Dermis microvascular lymphatic vessel endothelial cell (primary cell): ENCODE measurements around the gene MTCL3.

Experiments used
- DNase-seq, 2 donors: peaks; one replicate each; pipeline versions ENCODE4 v3.0.0 to v3.0.0-alpha.2; 2010; ENCODE audit warnings: low read depth in 2 of 2

Gene MTCL3

DNA sequence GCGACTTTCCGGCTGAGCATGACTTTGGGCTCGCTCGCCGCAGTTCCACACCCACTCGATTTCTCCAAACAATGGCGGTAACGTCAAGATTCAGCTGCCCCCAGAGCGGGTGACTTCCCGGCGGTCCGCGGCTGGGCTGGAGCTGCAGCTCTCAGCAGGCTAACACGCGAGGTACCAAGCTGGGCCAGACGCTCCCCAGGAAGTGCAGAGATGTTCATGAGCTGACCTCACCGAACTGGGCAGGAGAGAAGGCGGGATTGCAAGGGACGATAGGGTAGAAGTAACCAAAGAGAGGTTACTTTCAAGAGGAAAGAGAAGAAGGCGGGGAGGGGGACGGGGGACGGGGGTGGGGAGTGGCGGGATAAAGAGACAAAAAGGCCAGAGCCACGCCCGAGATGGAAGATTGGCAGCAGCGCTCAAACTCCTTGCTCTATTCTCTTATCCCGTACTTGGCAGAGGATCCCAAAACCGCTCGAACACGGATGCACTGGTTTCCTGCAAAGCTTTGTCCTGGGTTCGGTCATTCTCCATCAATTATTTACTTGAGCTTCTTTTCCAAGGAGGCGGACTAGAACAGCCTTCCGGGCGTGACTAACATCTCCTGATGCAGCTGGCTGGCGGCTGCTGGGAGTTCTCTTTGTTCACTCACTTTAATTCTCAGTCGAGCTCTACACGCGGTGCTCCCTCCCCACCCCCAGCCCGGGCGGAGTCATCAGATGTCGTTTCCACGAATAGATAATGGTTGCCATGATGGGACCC lies at the start of gene MTCL3:
MTCL3 (minus strand) TSS at position 626 of the 759 bp plus-strand sequence.
- DNase-seq = peak in 1 of 2 donors; percentile 4

DNA sequence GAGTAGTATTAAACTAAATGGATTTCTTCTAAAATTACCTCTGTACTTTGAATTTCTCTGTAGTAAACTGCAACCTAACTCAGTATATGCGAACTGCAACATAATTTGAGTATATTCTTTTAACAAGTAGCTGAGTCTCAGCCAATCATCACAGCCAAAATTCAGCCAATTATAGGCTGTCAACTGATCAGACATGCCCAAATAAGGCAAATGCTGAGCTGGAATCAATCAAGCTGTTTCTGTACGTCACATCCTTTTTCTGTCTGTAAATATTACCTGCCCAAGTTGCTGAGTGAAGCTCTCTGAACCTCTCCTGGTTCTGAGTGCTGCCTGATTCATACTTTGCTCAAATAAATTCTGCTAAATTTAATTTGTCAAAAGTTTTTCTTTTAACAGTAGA lies 48.3 kb upstream of the MTCL3 start:
- DNase-seq = no peak

DNA sequence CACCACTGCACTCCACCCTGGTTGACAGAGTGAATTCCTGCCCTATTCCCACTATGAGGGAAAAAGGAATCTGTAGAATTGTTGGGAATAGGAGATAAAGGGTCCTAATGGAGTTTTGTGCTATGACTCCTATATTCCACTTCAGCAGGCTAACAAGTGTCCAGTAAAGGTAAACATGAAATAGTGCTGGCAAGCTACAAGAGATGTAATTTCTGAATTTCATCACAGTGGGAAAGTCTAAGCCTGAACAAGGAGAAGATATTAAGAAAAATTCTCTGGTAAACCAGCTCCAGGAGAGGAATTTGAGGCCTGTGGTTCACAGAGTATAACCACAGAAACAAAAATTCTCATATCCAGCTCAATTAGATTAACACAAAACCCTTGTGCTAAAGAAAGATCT lies 47.5 kb upstream of the MTCL3 start:
- DNase-seq = no peak

DNA sequence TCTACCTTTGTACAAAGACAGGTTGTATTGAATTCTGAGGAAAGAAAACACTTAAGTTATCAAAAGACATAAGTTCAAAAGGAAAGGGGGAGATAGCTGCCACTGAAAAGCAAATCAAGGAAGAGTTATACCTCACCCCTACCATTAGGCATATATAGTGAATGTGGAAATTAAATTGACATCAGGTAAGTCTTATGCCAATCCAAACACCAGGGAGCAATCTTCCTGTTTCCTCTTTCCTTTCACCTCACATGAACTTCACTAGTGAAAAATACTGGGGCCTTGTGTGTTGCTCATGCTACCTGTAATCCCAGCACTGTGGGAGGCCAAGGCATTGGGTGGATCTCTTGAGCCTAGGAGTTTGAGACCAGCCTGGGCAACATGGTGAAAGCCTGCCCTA lies 47.0 kb upstream of the MTCL3 start:
- DNase-seq = peak; percentile 16 to 63

DNA sequence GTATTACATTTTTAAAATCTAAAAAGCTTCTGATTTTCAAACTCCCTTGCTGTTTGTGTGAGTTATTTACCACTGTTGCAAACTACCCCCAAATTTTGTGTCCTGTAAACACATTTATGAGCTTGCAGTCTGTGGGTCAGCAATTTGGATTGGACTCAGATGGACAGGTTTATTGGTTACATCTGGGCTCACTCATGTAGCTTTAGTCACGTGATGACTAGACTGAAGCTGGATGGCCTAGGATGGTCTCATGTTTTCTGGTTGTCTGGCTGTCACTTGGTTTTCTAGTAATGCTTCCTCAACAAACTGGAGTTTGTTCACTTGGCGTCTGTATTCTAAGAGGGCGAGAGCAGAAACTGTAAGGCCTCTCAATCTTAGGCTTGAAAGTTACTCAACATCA lies 45.6 kb upstream of the MTCL3 start:
- no peak for DNase-seq

DNA sequence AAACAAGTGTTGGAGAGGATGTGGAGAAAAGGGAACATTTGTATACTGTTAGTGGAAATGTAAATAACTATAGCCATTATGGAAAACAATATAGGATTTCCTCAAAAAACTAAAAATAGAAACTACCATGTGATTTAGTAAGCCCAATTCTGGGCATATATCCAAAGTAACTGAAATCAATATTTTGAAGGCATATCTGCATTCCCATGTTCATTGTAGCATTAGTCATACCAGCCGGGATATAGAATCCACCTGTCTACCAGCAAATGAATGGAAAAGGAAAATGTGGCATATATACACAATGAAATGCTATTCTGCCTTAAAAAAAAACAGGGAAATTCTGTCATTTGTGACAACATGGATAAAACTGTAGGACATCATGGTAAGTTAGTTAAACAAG lies 42.5 kb upstream of the MTCL3 start:
- peak in 1 of 2 donors; percentile 2 for DNase-seq

DNA sequence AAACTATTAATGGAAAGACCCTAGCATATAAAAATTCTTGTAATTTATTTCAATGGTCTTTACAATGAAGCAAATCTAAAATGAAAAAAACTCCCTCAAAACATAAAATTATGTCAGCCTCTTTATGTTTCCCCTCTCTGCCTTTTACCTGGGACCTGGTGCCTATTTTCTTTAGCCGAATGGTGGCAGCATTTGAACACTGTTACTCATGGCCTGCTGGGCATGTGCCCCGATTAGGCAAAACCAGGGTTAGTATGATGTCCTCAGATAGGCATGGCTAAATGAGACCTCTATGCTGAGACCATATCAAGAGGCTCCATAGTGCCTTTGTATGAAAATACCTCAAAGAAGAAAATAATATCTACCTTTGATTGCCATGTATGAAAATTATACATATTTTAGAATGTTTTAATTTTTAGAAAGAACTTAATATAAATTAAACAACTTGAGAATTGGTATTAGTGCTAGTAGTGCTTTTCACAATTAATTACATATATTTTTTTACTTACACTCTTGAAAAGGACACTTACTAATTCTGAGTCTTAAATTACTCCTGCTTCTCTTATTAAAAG lies 35.4 kb upstream of the MTCL3 start:
- DNase-seq = peak in 1 of 2 donors; percentile 26

DNA sequence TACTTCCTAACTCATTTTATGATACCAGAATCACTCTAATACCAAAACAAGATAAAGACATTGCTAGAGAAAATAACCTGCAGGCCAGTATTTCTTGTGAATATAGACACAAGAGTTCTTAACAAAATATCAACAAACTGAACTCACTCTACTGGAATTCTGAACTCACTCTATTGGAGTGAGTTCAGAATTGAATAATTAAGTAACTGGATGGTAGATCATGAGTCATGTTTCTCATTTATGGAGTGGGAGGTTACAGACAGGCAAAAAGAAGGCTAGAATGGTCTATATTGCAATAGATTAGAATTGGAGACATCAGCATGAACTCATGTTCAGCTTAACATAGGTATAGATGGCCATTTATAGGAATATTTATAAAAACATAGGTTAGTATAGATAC lies 31.3 kb upstream of the MTCL3 start:
- DNase-seq = no peak

DNA sequence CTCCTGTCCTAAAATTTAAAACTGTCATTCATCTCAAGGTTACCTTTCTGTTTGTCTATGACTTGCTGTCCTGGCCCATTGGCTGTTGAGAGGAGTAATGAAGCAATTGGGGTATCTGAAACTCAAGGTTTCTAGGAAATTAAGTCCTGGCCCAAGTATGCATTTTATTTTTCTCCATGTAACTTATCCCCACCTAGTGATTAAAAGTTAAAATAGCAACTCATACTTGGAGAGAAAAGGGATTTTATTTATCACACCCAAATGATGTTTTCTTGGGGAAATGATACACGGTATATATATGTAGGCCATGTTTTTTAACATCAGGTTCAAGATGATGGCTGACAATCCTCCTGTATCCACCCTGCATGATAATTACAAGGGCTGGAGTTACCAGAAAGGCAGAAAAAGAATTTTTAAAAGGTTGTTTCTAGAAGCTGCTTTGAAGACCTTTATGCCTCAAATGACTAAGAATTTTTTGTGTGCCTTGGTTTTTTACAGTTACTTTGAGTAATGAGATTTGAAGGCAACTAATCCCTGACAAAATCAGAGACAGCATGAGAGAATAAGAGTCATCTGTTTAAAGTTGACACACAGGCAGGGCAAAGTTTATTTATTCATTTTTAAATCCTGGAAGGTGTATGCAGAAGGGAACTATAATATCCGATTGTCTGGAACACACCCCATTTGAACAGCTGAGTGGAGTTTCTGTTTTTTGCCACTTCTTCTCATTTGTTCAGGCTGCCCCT lies 28.9 kb upstream of the MTCL3 start:
- DNase-seq = no peak

DNA sequence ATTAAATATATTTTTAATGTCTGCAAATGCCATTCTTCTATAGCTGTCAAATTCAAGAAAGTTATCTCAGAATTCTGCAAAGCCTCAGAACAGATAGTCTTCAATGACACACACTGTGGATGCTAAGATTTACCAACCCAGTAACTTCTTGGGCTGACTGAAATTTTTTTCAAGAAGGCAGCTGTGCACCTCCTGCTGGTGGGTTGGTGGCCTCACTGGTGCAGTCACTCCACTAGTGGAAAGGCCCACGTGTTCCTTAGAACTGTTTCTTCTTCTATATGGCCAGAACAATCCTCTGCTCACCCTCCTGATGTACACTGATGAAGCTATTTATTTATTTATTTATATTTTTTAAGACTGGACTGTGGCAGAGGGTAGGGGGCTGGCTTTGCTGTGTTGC lies 28.1 kb upstream of the MTCL3 start:
- peak in 1 of 2 donors; percentile 2 for DNase-seq

DNA sequence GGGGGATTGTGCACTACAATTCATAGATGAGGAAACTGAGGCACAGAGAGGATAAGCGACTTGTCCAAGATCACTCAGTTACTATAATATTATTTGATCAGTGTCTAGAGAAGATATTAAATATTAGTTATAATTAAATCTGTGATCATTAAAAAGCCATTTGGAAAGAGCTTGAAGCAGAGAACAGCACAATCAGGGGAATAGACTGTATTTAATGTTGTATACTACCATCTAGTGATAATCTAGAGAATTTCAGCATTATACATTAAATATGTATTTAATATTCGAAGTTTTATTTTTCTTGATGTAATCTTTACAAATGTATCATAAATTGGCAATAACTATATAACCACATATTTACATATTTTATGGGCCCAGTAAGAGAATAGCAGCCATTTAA lies 20.1 kb upstream of the MTCL3 start:
- DNase-seq = peak in 1 of 2 donors; percentile 29

DNA sequence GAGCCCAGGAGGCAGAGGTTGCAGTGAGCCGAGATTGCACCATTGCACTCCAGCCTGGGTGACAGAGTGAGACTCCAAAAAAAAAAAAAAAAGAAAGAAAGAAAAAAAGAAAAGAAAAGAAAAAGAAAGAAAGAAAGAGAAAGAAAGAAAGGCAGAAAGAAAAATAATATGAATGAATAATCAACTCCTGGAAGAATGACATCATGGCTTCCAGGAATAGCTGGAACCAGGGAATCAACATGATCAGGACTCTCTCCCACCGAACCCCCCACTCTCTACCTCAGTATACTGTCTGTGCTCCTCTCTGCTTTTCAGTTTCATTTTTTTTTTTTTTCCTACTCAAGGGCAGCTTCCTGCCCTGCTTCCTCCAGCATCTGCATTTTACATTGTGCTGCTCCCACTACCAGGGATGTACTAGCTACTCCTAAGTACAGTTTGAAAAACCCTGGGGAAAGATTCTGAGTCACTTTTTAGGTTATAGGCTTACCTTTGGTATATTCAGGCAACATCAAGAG lies 19.7 kb upstream of the MTCL3 start:
- no peak for DNase-seq

DNA sequence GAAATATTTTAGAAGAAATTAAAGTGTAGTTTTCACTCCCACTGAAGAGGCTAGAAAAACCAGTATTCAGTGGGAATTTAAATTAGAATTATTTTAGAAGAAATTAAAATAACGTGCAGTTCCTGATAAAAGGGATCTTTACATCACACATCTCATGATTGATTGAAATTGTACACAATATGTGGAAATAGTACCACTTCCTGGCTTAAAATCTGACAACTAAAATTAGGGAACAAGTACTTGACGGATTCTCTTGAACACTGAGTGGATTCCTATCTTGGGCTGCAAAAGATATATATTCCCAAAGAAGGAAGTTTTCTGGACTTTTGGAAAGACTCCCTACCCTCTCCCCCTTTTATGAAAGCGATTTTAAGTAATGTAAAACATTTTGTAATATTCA lies 14.6 kb upstream of the MTCL3 start:
- no peak for DNase-seq

DNA sequence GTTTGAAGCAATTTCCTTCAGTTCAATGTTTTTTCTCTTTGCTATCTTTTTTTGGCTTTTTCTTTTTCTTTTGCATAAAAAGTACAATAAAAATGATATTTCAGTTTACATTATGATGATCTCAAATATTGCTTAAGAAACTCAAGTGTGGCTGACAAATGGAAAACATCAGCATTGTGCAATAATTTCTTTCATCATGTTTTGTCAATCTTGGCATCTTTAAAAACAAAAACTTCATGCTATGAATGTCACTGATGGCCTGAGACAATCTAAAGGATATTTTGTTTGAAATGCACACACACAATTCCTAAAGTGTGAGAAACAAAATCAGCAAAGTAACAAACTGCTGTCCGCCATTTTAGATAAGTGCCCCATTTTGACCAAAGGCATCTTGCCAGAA lies 13.9 kb upstream of the MTCL3 start:
- DNase-seq = no peak

DNA sequence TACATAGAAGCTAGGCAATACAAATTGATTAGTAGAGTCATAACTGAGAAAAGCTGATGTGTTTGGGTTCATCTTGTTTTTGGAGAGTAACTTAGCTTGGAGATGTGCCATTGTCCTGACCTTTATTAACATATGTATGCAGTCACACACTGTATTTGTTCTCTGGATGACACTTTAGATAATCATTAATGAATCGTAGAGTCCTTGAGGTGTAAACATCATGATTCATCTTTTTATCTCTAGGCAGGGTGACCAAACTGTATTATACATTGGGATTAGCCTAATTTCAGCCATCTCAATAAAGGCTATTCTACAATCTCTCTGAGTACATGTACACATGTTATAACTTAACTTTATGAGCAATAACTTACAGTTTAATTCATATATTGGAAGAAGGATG lies 3.6 kb upstream of the MTCL3 start:
- no peak for DNase-seq

DNA sequence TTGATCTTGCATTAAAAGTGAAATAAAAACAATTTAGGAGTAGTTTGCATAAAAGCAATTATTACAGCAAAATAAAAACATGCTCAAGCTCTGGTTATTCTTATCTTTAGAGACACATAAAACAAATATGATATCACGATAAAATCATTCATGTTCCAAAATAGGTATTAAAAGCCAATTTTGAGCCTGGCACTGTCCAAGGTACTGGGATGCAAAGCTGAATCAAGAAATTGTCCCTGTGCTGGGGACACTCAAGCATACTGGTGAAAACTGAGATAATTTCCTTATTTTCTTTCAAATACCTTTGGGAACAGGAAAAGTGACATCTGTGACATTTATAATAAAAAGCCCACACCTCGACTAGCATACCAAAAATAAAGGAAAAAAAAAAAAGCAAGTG lies 931 bp upstream of the MTCL3 start:
- DNase-seq = peak in 1 of 2 donors; percentile 9

DNA sequence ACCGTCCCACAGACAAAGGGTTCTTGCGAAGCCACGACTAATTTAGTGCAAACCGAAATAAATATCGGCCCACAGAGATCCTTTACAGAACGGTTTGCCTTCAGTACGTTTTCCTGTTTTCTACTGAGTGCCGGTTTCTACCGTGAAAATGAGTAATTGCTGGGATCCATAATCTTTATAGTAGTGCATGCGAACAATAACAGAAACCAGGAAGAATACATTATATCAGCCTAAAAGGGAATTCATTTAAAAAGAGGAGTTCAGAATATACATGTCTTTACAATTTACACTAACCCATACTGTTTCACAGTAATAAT lies 292 bp upstream of the MTCL3 start:
- DNase-seq = no peak

DNA sequence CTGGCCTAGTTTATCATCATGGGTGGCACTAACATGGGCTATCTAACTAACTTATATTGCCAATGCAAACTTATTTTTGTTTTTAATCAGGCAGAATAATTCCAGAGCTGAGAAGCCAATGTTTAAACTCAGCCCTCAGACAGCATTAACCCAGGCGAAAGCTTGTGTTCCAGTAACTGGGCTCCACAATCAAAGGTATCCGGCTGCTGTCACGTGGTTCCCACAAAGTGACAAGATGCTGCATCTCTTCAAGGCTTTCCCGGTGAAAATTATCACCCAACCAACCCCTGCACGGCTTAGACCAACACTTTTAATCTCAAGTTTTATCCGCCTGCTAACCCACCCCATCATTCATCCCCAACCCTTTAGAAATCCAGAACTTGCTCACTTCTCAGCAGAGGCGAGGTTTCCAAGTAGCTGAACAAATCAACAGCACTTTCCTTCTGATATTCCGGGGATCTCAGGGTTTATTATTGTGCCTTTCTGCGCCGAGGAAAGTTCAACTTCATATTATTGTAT lies 885 bp downstream of the MTCL3 start:
- DNase-seq = no peak

DNA sequence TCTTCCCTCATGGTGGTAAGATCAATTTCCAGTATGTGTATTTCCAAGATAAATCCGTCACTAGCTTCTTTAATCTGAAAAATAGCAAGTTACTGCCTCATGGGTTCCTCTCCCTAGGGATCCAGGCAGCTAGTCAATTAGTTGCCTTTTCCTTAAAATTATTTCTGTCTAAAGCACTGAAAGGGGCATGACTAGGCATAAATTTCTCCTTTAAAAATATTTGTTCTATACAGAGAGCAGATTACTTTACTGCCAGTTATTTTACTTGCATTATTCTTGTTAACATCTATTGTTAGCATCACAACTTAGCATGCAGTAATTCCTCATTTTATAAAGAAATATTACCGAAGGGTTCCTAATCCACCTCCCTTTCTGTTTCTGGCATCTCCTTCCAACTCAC lies 1.4 kb downstream of the MTCL3 start:
- DNase-seq = no peak

DNA sequence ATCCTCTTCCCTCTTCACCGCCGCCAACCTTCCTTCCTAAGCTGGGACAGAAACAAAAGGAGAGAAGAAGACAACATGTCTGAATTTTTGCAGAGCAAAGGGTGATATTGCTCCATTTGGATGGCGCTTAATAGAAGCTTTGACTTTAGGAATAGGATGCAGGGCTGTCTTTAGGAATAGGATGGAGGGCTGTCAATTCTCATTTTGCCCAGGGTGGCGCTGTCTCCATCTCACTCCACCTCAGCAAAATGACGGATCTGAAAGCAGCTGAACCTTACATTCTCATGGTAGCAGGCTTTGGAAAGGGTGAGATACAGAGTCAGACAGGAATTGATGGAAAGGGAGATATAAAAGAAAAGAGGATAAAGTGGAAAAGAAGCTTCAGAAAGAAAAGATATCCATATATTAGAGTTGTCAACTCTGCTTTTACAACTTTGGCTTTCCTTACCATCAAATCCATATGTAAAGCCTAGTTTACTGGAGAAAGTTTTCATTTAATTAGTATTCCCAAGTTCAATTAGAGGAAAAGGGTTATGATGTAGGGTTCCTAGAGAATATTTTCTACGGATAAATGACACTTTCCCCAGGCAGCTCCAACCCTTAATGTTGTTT lies 2.4 kb downstream of the MTCL3 start:
- DNase-seq = peak in 1 of 2 donors; percentile 35

DNA sequence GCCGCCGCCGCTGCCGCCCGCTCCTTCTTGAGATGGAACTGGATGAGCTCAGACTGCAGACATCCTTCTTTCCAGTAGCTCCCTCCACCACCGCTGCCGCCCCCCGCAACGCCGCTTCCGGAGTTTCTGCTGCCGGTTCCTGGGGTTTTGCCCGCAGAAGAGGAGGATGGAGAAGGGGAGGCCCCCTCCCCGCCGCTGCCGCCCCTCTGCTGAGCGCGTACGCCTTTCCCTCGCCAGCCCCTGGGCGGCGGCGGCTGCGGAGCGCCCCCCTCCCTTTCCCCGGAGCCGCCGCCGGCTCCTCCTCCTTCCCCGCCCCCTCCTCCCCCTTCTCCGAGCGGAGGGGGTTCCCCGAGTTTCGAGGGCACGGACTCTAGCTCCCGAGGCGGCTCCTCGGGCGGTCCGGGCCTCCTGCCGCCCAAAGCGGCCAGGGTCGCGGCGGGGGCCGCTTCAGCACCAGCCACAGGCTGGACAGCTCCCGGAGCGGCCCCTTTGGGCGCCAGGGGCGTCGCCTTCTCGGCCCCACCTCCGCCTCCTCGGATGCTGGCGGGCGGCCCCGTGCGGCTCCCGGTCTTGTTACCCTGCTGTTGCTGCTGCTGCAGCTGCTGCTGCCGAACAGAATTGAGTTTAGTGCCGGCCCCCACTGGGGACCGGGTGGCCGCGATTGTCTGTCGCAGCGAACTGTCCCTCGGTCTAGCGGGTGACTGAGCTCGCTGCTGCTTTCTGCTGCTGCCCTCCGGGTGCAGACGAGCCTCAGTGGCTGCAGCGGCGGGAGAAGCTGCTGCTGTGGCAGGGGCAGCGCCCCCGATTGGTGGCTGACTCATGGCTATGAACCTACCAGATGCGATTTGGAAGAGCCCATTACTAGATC lies 3.1 kb downstream of the MTCL3 start:
- DNase-seq = peak in 1 of 2 donors; percentile 23
